Hypothalamus (tissue), 51 donors: Measurements from ENCODE around the gene FGF19.

Experiments
- DNase-seq, 51 donors: peaks; one replicate each; lab custom pipeline; 2025; lab: John Stamatoyannopoulos, UW

FGF19 gene

DNA sequence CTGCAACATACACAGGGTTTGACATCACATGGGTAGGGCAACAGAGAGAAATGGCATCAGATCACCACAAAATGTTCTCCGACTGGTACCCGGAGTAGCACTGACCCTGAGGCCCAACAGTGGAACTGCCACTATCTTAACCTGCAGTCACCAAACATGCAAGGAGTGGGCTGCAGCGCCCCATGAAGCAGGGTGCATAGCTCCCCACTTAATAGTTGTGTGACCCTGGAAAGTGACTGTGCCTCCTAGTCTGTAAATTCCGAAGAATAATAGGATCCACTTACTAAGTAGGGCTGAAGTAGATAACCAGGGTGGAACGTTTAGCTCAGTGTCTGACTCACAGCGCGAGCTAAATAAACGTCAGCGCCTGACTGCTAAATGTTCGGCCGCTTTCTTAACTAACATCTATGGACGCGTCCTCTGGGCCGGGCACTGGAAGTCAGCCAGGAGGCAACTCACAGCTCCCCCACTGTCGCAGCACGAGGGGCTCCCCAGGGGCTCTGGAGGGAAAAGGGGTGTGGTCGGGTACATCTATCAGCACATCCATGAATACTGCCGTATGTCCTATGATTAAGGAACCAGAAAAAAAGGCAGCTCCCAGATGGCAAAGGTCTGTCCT is 29.4 kb downstream of the FGF19 start:
- DNase-seq, result no peak

DNA sequence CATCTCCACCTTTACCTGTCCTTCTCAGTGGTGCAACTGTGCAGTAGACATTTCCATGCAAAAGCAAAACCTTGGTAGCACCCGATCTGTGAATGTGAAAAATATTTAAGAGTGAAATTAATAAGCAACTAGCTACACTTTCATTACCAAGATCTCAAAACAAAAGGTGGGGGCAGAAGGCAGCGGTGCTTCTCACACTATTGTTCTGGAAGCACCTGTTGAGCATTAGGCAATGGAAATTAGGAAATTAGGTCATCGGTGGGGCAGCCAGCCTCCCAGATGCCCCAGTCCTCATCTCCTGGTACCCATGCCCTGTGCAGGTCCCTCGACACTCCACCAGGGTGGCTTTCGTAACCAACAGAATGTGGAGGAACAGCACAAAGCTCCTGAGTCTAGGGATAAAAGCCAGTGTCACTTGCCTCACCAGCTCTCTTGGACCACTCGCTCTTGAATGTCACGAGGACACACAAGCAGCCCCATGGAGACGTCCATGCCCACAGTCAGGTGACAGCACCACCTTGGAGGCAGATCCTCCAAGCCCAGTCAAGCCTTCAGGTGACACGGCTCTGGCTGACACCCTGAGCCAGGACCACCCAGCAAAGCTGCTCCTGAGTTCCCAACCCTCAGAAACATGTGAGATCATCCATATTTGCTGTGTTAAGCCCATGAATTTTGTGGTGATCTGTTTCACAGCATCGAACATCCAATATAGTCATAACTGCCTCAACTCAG is 31.9 kb downstream of the FGF19 start:
- no peak for DNase-seq

DNA sequence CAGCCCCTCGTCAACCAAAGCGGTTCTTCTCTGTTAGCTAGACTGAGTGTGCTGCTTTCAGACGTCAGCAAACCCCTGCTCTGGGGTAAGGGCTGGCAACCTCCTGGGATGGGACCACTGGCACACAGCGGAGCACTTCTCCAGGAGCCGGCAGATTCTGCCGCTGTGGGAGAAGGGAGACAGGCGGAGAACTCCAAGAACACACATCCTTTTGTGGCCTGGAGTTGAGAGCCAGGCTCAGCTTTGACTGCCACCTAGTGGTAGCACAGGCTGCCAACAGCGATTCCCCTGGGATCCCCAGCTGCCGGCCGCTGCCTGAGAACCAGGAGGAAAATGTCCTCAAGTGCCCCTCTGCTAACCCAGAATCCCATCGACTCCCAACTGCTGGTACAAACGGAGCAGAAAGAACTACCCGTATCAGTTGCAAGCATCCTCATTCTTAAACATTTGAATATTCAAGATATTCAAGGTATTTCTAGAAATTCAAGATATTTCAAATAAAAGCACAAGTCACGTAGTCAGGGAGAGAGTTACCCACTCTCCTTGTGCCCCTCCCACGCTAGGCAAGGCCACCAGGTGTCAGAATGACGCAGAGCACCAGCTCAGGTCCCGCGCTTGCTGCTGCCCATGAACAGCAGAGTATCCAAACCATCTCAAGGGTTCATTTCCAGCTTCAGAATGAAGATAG is 33.5 kb downstream of the FGF19 start:
- peak; percentile 18 to 90 (median 73) for DNase-seq

DNA sequence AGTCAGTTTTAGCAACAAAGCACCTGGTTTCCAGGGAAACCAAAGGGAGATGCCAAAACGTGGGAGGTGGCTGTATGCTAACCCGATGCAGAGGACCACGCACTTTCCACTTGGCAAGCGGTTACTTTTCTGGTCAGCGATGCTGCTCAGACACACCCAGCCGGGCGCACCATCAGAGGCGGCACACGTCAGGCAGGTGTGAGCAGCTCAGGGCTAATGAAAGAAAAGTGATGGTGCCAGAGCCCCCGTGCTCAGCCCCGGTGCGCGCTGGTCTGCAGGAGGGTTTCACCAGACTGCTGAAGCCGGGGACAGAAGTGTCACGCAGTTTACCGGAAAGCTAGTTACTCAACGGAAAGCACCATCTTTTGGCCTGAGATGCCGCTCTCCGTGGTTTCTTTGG is 34.3 kb downstream of the FGF19 start:
- DNase-seq, result no peak

DNA sequence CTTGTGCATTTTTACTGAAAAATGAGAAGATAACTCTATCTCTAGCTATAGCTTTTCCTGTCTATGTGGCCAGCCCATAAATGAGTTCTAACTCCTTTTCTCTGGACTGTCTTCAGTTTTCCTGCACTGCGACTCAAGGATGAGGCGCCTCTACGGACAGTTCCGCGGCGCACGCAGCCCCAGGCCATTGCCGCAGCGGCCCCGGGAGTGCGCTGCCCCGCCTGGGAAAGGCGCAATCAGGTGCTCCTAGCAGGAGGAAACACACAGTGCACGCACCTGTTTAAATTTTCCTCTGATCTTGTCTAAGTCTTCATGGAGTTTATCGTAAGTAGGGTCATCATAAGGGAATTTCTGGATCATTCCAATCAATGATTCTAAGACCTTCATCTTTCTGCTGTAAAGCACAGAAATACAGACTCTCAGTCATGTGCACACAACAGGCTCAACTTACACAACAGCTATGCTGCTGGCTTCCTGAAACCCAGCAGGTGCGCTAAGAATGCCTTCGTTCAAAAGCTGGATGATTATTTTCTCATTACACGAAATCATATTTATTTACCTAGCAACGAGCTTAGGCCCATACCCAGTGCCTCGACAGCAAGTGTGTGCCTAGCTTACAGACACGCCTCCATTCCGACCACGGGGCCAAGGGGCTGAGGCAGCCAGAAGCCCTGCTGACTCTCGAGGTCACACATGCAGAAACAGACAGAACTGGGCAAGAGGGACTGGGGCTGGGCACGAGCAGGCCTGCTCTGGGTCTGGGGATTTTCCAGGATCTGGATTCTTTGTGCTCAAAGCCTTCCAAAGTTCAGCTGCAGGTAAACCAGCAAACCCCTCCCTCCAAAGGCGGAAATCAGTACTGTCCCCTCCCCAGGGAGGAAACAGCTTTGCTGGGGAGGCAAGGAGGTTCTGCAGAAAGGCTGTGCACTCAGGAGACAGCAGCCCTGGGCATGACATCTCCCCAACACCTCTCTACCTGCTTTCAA is 35.9 kb downstream of the FGF19 start:
- no peak for DNase-seq

DNA sequence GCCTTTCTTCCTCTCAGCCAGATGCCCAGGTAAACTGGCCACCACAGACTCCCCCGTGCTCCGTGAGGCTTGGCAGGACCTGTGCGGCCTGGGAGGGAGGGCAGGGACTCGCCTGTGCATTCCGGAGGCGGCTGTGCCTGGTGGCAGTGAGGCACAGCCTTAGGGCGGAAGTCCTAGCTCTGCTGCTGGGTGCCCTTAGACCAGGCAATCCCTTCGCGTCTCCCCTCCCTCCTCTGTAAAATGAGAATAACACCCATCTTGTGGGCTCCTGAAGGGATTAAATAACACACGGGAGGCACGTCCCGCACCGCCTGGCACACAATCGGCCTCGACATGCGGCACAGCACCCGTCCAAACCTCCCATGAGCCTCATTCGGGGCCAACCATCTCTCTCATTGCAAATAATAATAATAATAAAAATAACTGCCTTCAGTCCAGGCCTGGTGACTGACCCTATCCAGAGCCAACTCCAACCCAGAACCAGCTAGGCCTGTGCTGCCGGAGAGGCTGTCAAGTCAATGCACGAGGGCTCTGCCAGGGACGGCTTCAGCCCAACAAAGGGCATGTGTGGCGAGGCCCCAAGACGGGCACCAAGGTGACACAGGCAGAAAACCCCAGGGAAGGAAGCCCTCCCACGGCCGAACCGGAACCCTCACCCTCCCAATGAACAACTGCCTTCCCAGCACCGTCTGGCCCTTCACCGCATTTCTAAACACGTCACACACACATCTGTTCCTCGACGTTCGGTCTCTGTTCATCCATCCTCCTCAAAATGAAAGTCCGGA is 36.9 kb downstream of the FGF19 start:
- DNase-seq, result no peak

DNA sequence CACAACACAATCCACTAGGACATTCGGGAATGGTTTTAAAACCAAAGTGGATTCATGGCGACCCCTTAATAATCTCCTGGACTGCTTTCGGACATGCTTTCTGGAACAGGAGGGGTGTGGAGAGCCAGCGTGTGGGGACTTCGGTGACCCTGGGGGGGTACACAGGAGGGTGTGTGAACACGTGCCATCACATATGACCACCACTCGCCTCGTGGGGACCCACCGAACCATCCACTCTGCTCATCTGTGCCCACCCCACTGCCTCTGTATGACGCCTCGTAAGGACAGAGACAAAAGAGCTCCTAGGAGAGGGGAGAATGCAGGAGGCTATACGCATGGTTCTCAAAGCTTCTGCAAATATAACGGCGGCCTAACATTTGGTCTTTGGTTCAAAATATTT is 37.6 kb downstream of the FGF19 start:
- DNase-seq, result no peak

DNA sequence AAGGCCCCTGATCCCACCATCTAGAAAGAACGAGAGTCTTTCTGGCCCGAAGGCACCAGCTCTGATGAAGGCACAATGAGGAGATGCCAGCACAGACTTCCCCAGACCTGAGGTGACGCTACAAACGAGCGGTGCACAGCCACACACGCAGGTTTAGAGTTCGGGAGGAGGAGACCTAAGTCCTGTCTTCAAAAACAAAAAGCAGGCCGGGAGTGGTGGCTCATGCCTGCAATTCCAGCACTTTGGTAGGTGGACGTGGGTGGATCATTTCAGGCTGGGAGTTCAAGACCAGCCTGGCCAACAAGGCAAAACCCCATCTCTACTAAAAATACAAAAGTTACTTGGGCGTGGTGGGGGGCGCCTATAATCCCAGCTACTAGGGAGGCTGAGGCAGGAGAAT is 38.2 kb downstream of the FGF19 start:
- no peak for DNase-seq

DNA sequence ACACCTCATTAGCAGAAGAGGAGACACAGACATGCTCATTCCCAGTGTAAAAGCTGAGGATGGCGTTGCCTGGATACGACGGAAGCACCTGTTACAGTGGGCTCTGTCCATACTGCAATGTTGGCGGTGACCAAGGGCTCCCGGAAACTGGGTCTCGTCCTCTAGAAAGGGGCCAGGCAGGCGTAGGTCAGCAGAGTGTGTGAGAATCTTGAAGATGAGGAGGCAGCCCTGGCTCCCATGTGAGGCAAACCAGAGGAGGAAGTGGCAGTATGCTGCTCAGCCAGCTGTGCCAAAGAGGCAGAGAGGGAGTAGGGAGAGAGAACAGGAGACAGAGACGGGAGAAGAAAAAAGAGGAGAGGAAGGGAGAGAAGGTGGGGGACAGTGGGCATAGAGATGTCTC is 38.9 kb downstream of the FGF19 start:
- no peak for DNase-seq

DNA sequence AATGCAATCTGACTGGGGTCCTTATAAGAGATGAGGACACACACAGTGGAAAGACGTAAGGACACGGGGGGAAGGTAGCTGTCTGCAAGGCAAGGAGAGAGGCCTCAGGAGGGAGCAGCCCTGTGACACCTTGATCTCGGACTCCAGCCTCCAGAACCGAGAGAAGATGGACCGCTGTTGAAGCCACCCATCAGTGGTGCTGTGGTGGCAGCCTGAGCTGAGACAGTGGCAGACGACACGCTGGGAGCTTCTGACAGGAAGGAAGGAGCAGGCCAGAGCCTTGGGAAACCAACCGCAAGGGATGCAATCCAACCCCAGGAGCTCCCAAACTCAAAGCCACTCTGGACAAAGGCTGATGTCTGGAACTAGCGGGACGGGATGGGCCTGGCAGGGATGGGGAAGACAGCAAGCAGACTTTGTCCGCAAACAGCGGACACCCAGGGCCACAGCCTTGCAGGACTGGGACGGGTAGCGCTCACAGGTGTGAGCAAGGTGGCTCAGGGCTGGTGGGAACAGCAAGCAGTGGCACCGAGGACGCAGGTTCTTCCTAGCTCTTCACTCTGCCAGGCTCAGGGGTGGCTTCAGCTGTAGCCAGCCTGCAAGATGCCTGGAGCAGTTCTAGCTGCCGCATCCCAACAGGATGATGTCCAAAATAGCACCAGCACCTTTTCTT is 39.6 kb downstream of the FGF19 start:
- no peak for DNase-seq

DNA sequence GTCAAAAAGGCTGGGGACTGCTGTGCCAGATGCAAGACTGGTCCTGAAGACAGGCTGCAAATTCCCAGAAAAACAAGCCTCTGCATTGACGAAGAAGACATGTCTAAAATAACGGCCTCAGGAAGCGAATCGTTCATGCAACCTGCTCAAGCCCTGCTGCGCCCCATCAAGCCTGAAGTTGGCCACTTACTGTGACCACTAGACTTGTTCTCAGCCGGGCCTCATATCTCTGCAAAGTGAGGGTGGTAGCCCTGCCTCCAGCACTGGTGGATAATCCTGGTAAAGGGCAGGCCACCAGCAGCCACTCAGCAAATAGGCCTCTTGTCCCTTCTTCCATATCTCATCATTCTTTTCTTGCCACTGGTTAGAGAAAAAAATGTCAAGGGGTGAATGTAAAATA is 40.5 kb downstream of the FGF19 start:
- DNase-seq, result no peak

DNA sequence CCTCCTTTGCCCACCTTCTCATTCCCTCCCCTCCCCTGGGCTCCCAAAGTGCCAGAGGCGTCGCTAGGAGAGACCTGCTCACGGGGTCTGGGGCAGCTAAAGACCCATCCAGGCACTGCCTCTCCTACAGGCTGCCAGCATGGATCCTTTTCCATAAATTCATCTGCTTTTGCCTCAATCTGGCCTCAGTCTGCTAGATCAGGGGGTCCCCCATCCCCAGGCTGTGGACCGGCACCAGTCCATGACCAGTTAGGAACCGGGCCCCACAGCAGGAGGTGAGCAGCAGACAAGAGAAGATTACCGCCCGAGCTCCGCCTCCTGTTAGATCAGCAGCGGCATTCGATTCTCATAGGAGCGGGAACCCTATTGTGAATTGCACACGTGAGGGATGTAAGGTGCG is 41.0 kb downstream of the FGF19 start:
- no peak for DNase-seq

DNA sequence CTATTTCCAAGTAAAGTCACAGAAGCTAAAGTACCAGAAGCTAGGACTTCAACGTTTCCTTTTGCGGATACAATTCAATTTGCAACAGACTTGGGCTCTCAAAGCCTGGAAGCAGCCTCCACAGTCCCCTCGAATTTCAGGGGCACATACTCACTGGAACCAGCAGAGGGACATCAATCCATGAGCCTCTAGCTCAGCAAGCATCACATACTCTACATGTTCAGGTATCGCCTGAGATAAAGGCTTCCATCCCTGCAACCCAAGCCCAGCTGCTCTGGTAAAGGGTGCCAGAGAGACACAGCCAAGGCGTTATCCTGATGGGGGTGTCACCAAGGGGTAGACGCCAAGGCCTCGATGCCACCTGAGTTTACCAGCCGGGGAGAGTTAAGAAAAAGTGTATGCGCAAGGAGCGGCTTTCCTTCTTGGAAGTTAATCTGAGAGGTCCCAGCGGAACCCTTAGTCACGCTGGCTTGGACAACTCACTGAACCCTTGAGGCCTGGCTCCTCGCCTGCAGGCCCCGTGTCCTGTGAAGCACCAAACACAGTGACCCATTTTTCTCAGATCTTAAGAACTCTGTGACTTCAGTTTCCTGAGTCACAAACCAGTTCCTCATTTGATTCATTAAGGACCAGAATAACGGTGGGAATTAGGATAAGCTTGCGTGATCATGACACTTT is 41.7 kb downstream of the FGF19 start:
- DNase-seq, result peak in 5 of 51 donors; percentile 9 to 60 (median 19)

DNA sequence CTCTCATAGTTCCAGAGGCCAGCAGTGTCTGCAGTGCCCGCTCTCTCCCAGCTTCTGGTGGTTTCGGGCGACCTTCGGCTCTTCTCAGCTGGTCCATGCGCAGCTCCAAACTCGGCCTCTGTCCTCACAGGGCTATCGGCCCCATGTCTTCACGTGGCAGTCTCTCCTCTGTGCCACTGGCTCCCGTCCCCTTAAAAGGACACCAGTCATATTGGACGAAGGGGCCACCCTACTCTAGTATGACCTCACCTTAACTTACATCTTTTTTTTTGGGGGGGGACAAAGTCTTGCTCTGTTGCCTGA is 42.5 kb downstream of the FGF19 start:
- no peak for DNase-seq

DNA sequence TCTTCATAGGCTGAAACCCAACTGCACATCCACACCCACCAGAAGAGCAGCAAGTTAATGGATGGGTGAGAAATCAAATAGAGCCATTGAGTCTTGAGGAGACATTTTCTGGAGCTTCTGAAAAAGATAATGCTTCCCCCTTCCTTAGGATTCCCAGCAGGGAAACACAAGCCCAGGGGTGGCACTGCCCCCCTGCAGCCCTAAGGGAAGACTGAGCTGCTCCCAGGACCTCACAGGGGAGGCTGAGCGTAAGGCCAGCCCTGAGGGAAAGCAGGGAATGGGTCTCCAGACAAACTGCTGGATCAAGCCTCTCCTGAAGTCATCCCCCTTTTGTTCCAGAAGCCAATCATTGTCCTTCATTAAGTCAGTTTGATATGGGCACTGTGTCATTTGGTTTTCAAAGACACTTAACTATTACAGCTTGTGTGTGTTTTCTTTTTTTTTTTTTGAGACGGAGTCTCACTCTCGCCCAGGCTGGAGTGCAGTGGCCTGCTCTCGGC is 43.8 kb downstream of the FGF19 start:
- no peak for DNase-seq

DNA sequence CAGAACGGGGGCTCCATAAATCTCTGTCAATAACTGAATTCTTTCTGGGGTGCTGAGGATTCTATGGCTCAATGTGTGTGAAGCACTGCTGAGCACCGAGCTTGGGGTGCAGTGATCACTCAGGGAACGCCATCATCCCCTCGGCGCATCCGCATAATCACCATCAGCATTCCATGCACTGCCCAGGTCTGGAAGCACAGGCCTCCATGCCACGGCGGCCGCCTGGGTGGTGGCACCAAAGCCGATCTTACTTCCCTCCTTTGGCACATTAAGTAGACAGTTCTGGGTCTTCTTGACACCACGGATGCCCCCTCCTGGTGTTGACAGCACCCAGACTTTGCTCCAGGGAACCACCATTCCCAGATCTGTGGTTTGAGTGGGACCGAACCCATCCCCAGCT is 44.2 kb downstream of the FGF19 start:
- DNase-seq, result no peak

DNA sequence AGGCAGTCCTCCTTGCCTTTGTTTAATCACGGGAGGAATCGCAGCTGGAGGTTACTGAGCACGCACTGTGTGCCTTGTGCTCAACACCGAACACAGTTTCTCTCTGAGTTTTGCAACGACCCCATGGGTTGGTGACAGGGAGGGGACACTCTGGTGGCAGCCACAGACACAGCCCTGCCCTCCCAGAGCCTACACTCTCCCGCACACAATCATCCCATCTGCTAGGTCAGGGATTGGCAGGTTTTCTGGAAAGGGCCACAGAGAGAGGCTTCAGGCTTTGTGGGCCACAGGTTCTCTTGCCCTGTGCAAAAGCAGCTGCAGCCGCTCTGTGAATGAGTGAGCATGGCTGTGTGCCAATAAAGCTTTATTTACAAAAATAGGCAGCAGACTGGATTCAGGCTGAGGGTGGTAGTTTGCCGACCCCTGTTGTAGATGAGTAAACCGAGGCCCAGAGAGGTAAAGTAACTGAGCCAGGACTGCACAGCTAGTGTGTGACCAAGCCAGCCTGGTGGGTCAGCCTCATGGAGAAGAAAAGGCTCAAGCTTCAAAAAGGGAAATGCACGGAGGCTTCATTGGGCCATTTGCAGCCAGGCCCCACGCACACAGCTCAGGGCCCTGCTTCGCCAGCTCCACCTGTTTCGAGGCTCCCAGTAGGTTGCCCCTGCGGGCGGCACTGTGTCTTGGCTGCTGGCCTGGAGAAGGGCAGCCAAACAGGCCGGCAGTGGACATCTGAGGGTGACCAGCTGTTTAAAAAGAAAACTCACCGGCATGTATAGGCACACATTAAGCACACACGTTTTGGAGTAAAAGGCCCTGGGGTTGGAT is 45.0 kb downstream of the FGF19 start:
- no peak for DNase-seq
